B cell (primary cell): ENCODE data around the gene NR2E1.

Experiments
- EZH2 ChIP-seq: IDR thresholded peaks from 2 replicates; pipeline ENCODE4 v1.6.1; 2012; ENCODE audit warnings: borderline replicate concordance, low read depth, mild to moderate bottlenecking, moderate library complexity, low read length; ENCODE audit not compliant: insufficient read depth, poor library complexity, severe bottlenecking
- TF ChIP-seq, protein P1 (sequence below): fragments of 200-600 bp; IDR thresholded peaks from one replicate; pipeline ENCODE4 v1.8.0; 2022; ENCODE audit warnings: antibody characterized with exemption, mild to moderate bottlenecking

DNA sequence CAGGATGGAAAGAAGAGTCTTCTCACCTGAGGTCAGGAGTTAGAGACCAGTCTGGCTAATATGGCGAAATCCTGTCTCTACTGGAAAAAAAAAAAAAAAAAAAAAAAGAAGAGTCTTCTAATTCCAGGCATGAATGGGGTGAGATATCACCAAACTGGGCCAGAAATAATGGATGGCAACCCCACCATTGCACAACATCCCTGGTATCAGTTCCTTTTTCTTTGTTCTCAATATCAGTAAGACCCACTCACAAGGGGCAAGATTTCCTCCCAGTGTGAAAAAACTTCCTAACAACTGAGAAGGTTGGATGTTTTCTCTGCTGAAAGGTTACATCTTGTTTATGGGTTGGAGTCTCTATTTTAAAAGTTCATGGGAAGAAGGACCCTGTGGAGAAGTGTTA lies 23.6 kb upstream of the NR2E1 start:
- TF ChIP-seq, protein P1, sequence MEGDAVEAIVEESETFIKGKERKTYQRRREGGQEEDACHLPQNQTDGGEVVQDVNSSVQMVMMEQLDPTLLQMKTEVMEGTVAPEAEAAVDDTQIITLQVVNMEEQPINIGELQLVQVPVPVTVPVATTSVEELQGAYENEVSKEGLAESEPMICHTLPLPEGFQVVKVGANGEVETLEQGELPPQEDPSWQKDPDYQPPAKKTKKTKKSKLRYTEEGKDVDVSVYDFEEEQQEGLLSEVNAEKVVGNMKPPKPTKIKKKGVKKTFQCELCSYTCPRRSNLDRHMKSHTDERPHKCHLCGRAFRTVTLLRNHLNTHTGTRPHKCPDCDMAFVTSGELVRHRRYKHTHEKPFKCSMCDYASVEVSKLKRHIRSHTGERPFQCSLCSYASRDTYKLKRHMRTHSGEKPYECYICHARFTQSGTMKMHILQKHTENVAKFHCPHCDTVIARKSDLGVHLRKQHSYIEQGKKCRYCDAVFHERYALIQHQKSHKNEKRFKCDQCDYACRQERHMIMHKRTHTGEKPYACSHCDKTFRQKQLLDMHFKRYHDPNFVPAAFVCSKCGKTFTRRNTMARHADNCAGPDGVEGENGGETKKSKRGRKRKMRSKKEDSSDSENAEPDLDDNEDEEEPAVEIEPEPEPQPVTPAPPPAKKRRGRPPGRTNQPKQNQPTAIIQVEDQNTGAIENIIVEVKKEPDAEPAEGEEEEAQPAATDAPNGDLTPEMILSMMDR = no peak
- no peak for TF ChIP-seq EZH2
